Uterus (tissue), 4 donors: ENCODE results near the gene SCAMP4. TPM values are rescaled to one million over a fixed set of nuclear protein-coding genes. Genes with fewer than 3 reads are reported as not detected.
A peak's percentile ranks its signal among the peaks of the same experiment; 100 is the strongest.

Experiments used
- DNase-seq, 2 donors: peaks; one replicate each; pipeline ENCODE4 v3.0.0-alpha.2; 2019 to 2020
- H3K27ac ChIP-seq, 2 donors: fragments of 200-600 bp; sonication (generic); 1 replicate in 1 of 2; 2 replicates in 1 of 2; pipeline ENCODE4 v1.5.1; 2016 to 2018
- H3K27me3 ChIP-seq, 2 donors: fragments of 200-600 bp; sonication (generic); one replicate each; pipeline ENCODE4 v1.5.1; 2018 to 2019; ENCODE audit warnings: control low read depth in 1 of 2
- H3K36me3 ChIP-seq, 2 donors: fragments of 200-600 bp; sonication (generic); one replicate each; pipeline ENCODE4 v1.5.1; 2019; ENCODE audit warnings: control low read depth in 1 of 2
- H3K4me1 ChIP-seq, 2 donors: fragments of 200-600 bp; sonication (generic); one replicate each; pipeline ENCODE4 v1.5.1; 2018 to 2019; ENCODE audit warnings: control low read depth in 1 of 2
- H3K4me3 ChIP-seq, 2 donors: fragments of 200-600 bp; sonication (generic); 1 replicate in 1 of 2; 2 replicates in 1 of 2; pipeline ENCODE4 v1.5.1; 2018 to 2019; ENCODE audit warnings: mild to moderate bottlenecking in 1 of 2
- H3K9me3 ChIP-seq, 2 donors: fragments of 200-600 bp; sonication (generic); one replicate each; pipeline ENCODE4 v1.5.1; 2019; ENCODE audit warnings: control low read depth in 1 of 2
- POLR2A ChIP-seq, 2 donors: fragments of 450-650 bp; IDR thresholded peaks; one replicate each; pipeline ENCODE4 v1.6.1; 2016; ENCODE audit warnings: antibody characterized with exemption in 2 of 2, mild to moderate bottlenecking in 1 of 2, moderate library complexity in 1 of 2
- intact Hi-C: fragments of 100-400 bp; cut with DNase I; formaldehyde crosslinking; loops from one replicate; pipeline ENCODE4 v1.15.1; 2023; ENCODE audit warnings: low total_unique reads
- total RNA-seq, 4 donors: library from RNA; depleted of rRNA in 3 of 4; stranded (reverse); fragments of >200 nt in 3 of 4; gene quantifications; one replicate each; pipeline versions ENCODE4 v1.1.0 to v1.2.4, GENCODE V29; 2014 to 2023
- TF ChIP-seq, protein P1 (sequence below), 4 experiments: fragments of 200-600 bp in 2 of 4; fragments of 450-650 bp in 2 of 4; sonication (generic) in 2 of 4; IDR thresholded peaks; one replicate each; pipeline ENCODE4 v1.5.1; 2016 to 2019; ENCODE audit warnings: antibody characterized with exemption in 4 of 4, mild to moderate bottlenecking in 2 of 4, moderate library complexity in 1 of 4
- donor health status: DM: yes; HTN: yes; CAD: no.

SCAMP4 gene
- total RNA-seq, 4 donors from 2014 or later = 9.5 to 68.9 (median 28.0) TPM

DNA sequence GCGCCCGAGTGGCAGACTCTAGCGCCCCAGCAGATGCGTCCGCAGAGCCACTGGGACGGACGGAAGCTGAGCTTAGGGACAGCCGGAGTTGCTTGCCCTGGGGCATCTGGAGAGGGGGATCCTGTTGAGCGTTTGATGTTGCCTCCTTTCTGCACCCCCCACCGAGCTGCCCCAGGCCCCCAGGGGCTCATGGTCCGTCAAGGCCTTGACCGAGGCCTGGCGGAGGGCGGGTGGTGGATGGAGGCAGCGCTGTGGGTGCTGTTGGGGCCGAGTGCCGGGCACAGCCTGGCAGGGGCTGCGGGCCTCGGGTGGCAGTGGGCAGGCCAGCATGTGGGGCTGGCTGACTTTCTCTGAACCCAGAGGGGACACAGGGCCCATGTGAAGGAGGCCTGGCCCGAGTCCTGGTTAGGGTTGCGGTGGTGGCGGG lies 38.5 kb downstream of the SCAMP4 start:
- DNase-seq = no peak
- Histone ChIP-seq H3K36me3 (no peaks in the 10 kb centered on the region), H3K27ac (no peak overlapping the region), H3K9me3 (no peaks in the 10 kb centered on the region), H3K27me3 (no peaks in the 10 kb centered on the region), H3K4me3 (no peak overlapping the region), H3K4me1 (peaks cover 3 to 14% of the 10 kb centered on the region in 2 donors)
- TF ChIP-seq POLR2A (IDR thresholded peaks at IDR 0.05) = no peak
- TF ChIP-seq, protein P1, sequence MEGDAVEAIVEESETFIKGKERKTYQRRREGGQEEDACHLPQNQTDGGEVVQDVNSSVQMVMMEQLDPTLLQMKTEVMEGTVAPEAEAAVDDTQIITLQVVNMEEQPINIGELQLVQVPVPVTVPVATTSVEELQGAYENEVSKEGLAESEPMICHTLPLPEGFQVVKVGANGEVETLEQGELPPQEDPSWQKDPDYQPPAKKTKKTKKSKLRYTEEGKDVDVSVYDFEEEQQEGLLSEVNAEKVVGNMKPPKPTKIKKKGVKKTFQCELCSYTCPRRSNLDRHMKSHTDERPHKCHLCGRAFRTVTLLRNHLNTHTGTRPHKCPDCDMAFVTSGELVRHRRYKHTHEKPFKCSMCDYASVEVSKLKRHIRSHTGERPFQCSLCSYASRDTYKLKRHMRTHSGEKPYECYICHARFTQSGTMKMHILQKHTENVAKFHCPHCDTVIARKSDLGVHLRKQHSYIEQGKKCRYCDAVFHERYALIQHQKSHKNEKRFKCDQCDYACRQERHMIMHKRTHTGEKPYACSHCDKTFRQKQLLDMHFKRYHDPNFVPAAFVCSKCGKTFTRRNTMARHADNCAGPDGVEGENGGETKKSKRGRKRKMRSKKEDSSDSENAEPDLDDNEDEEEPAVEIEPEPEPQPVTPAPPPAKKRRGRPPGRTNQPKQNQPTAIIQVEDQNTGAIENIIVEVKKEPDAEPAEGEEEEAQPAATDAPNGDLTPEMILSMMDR (IDR thresholded peaks at IDR 0.05) = no peak
- intact Hi-C loops = no loop called here

DNA sequence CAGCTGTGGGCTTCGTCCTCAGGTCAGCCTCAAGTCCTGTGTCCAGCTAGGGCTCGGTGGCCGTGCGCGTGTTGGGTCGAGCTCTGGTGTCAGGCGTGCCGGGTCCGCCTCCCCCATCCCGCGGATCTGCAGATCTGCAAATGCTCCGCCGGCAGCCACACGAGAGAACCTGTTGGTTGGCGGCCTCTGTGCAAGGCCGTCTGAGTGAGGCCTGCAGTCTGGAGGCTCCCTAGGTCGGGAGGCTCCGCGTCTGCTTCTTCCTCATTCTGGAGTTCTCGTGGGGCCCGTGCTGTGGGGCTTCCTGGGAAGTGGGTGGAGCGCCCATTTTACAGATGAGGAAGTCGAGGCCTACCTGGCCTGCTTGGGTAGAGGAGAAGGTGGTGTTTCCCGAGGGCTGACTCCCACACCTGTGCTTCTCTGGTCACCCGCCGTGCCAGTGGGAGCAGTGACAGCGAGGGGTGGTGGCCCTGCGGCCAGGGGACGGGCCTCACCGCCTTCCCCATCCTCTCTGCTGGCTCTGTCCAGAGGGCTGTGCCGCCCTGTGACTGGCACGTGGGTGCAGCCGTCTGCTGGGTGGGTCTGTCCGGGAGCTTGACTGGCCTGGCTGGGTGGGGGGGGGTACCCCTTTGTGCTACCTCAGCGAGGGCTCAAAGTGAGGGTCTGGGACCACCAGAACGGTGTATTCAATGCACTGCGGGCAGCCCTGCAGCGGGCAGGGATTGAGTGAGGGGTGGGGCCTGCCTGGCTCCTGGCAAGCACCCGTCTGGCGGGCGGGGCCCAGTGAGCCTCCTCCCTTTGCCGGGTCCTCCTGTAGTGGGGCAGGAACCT lies 39.1 kb downstream of the SCAMP4 start:
- Histone ChIP-seq H3K9me3 (no peaks in the 10 kb centered on the region), H3K27ac (no peak overlapping the region), H3K36me3 (no peaks in the 10 kb centered on the region), H3K4me3 (no peak overlapping the region), H3K27me3 (no peaks in the 10 kb centered on the region), H3K4me1 (peaks cover 3 to 14% of the 10 kb centered on the region in 2 donors)
- intact Hi-C loops = no loop called here
- no peak for TF ChIP-seq POLR2A (IDR thresholded peaks at IDR 0.05)
- TF ChIP-seq, protein P1 (IDR thresholded peaks at IDR 0.05) = no peak
- no peak for DNase-seq

DNA sequence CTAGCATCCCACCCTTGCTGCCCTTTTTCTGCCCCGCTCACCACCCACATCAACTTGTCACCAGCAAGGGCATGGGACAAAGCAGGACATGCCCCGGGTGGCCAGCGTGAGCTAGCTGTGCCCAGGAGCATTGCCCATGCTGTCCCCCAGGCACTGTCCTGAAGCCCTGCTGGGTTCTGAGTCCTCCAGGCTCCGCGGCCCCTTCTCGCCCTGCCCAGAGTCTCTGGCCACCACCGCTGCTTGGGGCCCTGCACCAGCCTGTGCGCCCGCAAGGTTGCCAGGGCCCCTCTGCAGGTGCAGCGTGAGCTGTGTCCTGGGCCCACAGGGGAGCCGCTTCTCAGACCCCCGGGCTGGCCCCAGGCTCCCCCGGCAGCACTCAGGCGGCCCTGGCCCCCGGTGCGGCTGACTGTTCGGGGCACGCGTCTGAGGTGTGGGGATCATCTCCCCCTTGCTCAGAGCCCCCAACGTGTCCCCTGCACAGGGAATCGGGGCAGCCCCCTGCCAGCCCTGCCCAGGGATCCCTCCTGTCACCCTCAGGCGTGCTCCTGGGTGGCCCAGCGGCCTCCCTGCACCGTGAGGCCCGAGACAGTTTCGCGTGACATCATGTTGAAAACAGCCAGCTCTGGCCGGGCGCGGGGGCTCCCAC lies 39.8 kb downstream of the SCAMP4 start:
- intact Hi-C loops = no loop called here
- no peak for TF ChIP-seq POLR2A (IDR thresholded peaks at IDR 0.05)
- TF ChIP-seq, protein P1 (IDR thresholded peaks at IDR 0.05) = no peak
- no peaks in the 10 kb centered on the region for H3K36me3 ChIP-seq
- no peaks in the 10 kb centered on the region for H3K9me3 ChIP-seq
- no peaks in the 10 kb centered on the region for H3K27me3 ChIP-seq
- no peak overlapping the region for H3K4me3 ChIP-seq
- peaks cover 0 to 10% of the 10 kb centered on the region in 2 donors for H3K4me1 ChIP-seq
- H3K27ac ChIP-seq = no peak overlapping the region
- no peak for DNase-seq

DNA sequence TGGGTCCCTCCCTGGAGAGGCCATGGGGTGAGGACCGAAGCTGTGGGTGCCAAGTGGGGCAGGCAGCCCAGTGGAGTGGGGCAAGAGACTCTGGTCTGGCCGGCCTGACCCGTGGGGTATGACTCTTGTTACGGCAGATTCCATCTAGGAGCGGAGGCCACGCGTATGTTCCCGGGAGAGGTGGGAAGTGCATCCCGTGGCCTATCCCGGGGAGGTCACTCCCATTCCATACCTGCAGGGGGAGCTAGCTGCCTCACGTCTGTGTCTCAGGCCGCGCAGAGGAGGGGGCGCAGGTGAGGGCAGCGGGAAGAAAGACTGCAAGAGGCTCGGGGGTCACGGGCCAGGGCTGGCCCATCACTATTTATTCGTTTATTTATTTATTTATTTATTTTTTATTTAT lies 40.7 kb downstream of the SCAMP4 start:
- no peaks in the 10 kb centered on the region for H3K36me3 ChIP-seq
- no peaks in the 10 kb centered on the region for H3K9me3 ChIP-seq
- H3K27ac ChIP-seq = no peak overlapping the region
- intact Hi-C loops = no loop called here
- no peaks in the 10 kb centered on the region for H3K27me3 ChIP-seq
- TF ChIP-seq POLR2A (IDR thresholded peaks at IDR 0.05) = no peak
- TF ChIP-seq, protein P1 (IDR thresholded peaks at IDR 0.05) = peak; percentile 22 to 56 (median 46)
- H3K4me1 ChIP-seq = peaks cover 0 to 10% of the 10 kb centered on the region in 2 donors
- peak in 1 of 2 donors; percentile 50 for DNase-seq
- H3K4me3 ChIP-seq = no peak overlapping the region

DNA sequence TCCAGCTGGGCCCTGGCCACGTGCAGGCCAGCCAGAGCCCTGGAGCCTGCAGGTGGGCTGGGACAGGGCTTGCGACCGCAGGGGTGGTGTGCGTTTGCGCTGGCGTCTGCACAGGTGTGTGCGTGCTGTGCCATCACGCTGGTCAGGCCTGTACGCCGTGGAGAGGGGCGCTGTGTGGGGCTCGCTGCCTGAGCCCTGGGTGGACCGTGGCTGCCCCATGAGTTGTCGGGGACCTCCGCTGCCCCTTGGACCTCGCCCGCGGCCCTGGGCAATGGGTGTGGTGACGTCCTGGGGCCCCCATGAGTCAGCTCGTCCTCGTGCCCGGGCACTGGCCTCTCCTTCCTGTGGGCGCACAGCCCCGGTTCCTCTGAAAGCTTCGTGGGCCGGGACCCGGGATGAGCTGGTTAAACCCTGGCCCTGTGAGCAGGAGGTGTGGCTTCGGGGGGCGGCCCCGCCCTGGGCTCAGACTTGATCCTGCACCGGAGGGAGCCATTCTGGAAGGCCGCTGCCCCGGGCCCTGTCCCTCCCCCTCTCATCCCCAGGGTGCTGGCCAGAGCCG lies 42.5 kb downstream of the SCAMP4 start:
- no peaks in the 10 kb centered on the region for H3K36me3 ChIP-seq
- no peak for TF ChIP-seq POLR2A (IDR thresholded peaks at IDR 0.05)
- TF ChIP-seq, protein P1 (IDR thresholded peaks at IDR 0.05) = no peak
- no peak overlapping the region for H3K27ac ChIP-seq
- H3K4me1 ChIP-seq = peaks cover 0 to 4% of the 10 kb centered on the region in 2 donors
- no peaks in the 10 kb centered on the region for H3K27me3 ChIP-seq
- H3K4me3 ChIP-seq = no peak overlapping the region
- DNase-seq = no peak
- intact Hi-C loops = no loop called here
- H3K9me3 ChIP-seq = no peaks in the 10 kb centered on the region
